ENCODE measurements around the gene RASA2.

DNA sequence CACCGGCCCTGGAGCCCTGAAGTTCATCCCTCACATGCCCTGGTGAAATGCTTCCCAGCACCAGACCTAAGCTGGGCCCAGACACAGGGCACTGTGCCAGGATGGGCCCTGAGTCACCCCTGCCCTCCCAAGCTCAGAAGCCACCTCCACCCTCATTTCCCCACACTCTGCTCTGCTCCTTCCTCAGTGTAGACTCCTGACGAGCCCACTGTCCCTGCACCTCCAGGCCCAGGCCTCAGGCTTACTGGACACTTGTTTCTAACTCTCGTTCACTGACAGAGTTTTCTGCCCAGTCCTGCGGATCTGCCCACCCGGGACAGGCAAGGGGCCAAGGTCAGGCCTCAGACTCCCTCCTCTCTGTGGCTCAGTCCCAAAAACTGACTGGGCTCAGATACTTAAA, 138.7 kb downstream of the RASA2 start:
- TF ChIP-seq ARID2 (IDR thresholded peaks at IDR 0.05) (no peak), ARNT (IDR thresholded peaks at IDR 0.05) (no peak), BRCA1 (IDR thresholded peaks at IDR 0.05) (no peak), BRCA1 (CRISPR knock-in tag; IDR thresholded peaks at IDR 0.05) (no peak), POLR2A (conservative IDR thresholded peaks at IDR 0.05) (no peak), ZKSCAN3 (CRISPR knock-in tag; IDR thresholded peaks at IDR 0.05) (no peak)
- TF ChIP-seq, protein P1, sequence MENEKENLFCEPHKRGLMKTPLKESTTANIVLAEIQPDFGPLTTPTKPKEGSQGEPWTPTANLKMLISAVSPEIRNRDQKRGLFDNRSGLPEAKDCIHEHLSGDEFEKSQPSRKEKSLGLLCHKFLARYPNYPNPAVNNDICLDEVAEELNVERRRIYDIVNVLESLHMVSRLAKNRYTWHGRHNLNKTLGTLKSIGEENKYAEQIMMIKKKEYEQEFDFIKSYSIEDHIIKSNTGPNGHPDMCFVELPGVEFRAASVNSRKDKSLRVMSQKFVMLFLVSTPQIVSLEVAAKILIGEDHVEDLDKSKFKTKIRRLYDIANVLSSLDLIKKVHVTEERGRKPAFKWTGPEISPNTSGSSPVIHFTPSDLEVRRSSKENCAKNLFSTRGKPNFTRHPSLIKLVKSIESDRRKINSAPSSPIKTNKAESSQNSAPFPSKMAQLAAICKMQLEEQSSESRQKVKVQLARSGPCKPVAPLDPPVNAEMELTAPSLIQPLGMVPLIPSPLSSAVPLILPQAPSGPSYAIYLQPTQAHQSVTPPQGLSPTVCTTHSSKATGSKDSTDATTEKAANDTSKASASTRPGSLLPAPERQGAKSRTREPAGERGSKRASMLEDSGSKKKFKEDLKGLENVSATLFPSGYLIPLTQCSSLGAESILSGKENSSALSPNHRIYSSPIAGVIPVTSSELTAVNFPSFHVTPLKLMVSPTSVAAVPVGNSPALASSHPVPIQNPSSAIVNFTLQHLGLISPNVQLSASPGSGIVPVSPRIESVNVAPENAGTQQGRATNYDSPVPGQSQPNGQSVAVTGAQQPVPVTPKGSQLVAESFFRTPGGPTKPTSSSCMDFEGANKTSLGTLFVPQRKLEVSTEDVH (IDR thresholded peaks at IDR 0.05; ENCODE audit: low read depth, partially characterized antibody) = no peak
- TF ChIP-seq, protein P2, sequence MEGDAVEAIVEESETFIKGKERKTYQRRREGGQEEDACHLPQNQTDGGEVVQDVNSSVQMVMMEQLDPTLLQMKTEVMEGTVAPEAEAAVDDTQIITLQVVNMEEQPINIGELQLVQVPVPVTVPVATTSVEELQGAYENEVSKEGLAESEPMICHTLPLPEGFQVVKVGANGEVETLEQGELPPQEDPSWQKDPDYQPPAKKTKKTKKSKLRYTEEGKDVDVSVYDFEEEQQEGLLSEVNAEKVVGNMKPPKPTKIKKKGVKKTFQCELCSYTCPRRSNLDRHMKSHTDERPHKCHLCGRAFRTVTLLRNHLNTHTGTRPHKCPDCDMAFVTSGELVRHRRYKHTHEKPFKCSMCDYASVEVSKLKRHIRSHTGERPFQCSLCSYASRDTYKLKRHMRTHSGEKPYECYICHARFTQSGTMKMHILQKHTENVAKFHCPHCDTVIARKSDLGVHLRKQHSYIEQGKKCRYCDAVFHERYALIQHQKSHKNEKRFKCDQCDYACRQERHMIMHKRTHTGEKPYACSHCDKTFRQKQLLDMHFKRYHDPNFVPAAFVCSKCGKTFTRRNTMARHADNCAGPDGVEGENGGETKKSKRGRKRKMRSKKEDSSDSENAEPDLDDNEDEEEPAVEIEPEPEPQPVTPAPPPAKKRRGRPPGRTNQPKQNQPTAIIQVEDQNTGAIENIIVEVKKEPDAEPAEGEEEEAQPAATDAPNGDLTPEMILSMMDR (IDR thresholded peaks at IDR 0.05 in 2 of 3, conservative IDR thresholded peaks at IDR 0.05 in 1 of 3; ENCODE audit: insufficient read depth in 2 of 3, low read depth in 1 of 3, low read length in 3 of 3) = no peak

All from K562 (cell line).